ENCODE data around the gene ZNF783.
"Not testable (repeated sequence)": the region's sequence is repeated elsewhere in the genome, so short reads cannot be mapped to it uniquely, and the experiment has no call there.

Gene ZNF783

GRCh38 chr7:149329265-149329664 lies 67.3 kb downstream of the ZNF783 start:
- H3K27ac Mint-ChIP-seq: no peak overlapping the region
- H3K4me3 Mint-ChIP-seq: no peak overlapping the region
- intact Hi-C loops (cut with micrococcal nuclease): no loop called here
- no peaks in the 10 kb centered on the region for H3K36me3 Mint-ChIP-seq (ENCODE audit: low read depth)
- H3K9me3 Mint-ChIP-seq: peaks cover 29% of the 10 kb centered on the region
- H3K4me1 Mint-ChIP-seq (ENCODE audit: low read depth): no peaks in the 10 kb centered on the region
- H3K27me3 Mint-ChIP-seq: peaks cover 2% of the 10 kb centered on the region

- Mint-ChIP-seq H3K36me3 (ENCODE audit: low read depth) (no peaks in the 10 kb centered on the region), H3K4me3 (no peak overlapping the region), H3K9me3 (peaks cover 26% of the 10 kb centered on the region), H3K4me1 (ENCODE audit: low read depth) (no peaks in the 10 kb centered on the region), H3K27ac (no peak overlapping the region), H3K27me3 (peaks cover 2% of the 10 kb centered on the region)
- intact Hi-C loops (cut with micrococcal nuclease): no loop called here
Observed at GRCh38 chr7:149329766-149330334, 67.9 kb downstream of the ZNF783 start.

GRCh38 chr7:149330914-149331567 lies 69.0 kb downstream of the ZNF783 start:
- Mint-ChIP-seq H3K9me3 (peaks cover 17% of the 10 kb centered on the region), H3K27me3 (peaks cover 2% of the 10 kb centered on the region), H3K4me3 (no peak overlapping the region), H3K27ac (no peak overlapping the region), H3K36me3 (ENCODE audit: low read depth) (no peaks in the 10 kb centered on the region), H3K4me1 (ENCODE audit: low read depth) (no peaks in the 10 kb centered on the region)
- intact Hi-C loops (cut with micrococcal nuclease): no loop called here

GRCh38 chr7:149332602-149333320 lies 70.8 kb downstream of the ZNF783 start:
- H3K36me3 Mint-ChIP-seq (ENCODE audit: low read depth); H3K27me3 Mint-ChIP-seq; H3K4me1 Mint-ChIP-seq (ENCODE audit: low read depth); H3K27ac Mint-ChIP-seq; intact Hi-C loops (cut with micrococcal nuclease); H3K4me3 Mint-ChIP-seq: not testable (repeated sequence)
- H3K9me3 Mint-ChIP-seq: peaks cover 23% of the 10 kb centered on the region

- H3K27ac Mint-ChIP-seq: no peak overlapping the region
- H3K9me3 Mint-ChIP-seq: peaks cover 23% of the 10 kb centered on the region
- no peak overlapping the region for H3K4me3 Mint-ChIP-seq
- intact Hi-C loops (cut with micrococcal nuclease): no loop called here
- H3K36me3 Mint-ChIP-seq (ENCODE audit: low read depth): no peaks in the 10 kb centered on the region
- H3K4me1 Mint-ChIP-seq (ENCODE audit: low read depth): no peaks in the 10 kb centered on the region
- H3K27me3 Mint-ChIP-seq: peaks cover 2% of the 10 kb centered on the region
Observed at GRCh38 chr7:149333321-149333717, 71.3 kb downstream of the ZNF783 start.

- no peak overlapping the region for H3K27ac Mint-ChIP-seq
- intact Hi-C loops (cut with micrococcal nuclease): no loop called here
- H3K4me3 Mint-ChIP-seq: no peak overlapping the region
- peaks cover 2% of the 10 kb centered on the region for H3K27me3 Mint-ChIP-seq
- no peaks in the 10 kb centered on the region for H3K36me3 Mint-ChIP-seq (ENCODE audit: low read depth)
- no peaks in the 10 kb centered on the region for H3K4me1 Mint-ChIP-seq (ENCODE audit: low read depth)
- H3K9me3 Mint-ChIP-seq: peaks cover 23% of the 10 kb centered on the region
Observed at GRCh38 chr7:149334219-149334618, 72.2 kb downstream of the ZNF783 start.

Measured in dendritic cell treated with granulocyte-macrophage colony-stimulating factor and Interleukin-4, amounts not matched to agents 40 ng/mL and 50 ng/mL, for 4 days (primary cell).